ENCODE data around the gene INCENP.

DNA sequence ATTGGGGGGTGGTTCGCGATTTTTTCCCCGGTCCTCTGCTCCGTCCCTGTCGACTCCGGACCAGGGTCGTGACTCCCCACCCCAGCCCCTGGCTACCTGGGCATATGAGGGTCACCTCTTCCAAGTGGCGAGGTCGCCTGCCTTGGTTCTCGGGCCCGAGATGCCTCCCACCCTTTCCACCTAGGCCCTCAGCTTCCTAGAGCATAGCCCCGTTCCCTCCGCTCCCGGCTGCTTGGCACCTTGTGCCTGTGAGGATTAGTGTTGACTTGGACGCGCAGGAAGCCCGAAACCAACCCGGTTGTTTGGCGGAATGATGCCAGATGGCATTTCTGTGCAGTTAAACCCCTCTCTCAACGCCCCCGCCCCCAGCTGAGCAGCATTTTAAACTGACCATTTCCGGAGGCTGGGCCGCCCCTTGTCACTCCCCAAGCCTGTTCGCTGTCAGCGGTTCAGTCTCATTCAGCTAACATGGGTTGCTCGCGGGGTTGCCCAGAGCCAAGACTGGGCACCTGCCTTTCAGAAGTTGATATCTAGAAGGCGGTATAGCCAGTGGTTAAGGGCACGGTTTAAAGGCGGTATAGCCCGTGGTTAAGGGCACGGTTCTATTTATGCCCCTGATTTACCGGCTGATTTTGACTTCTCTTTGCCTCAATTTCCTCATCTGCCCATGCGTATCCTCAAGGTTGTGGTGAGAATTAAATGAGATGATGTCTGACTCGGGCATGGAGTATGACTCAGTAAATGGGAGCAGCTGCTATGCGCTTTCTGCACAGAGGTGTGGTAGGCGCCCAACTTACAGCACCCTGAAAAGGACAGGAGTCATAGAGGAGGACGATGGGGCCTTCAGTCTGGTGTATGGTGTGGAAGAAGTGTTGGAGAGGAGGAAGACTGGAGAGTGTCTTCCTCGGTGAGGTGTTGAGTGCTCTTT lies 639 bp downstream of the INCENP start:
- no peak for TF ChIP-seq EZH2phosphoT487 (conservative IDR thresholded peaks at IDR 0.05; ENCODE audit: low read length)
- TF ChIP-seq, protein P1, sequence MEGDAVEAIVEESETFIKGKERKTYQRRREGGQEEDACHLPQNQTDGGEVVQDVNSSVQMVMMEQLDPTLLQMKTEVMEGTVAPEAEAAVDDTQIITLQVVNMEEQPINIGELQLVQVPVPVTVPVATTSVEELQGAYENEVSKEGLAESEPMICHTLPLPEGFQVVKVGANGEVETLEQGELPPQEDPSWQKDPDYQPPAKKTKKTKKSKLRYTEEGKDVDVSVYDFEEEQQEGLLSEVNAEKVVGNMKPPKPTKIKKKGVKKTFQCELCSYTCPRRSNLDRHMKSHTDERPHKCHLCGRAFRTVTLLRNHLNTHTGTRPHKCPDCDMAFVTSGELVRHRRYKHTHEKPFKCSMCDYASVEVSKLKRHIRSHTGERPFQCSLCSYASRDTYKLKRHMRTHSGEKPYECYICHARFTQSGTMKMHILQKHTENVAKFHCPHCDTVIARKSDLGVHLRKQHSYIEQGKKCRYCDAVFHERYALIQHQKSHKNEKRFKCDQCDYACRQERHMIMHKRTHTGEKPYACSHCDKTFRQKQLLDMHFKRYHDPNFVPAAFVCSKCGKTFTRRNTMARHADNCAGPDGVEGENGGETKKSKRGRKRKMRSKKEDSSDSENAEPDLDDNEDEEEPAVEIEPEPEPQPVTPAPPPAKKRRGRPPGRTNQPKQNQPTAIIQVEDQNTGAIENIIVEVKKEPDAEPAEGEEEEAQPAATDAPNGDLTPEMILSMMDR (IDR thresholded peaks at IDR 0.05; ENCODE audit: insufficient read depth, low read length, poor library complexity, severe bottlenecking), result no peak
